CD14-positive monocyte (primary cell): Measurements from ENCODE around the gene SLC66A1. TPM values are rescaled to one million over a fixed set of nuclear protein-coding genes. Genes with fewer than 3 reads are reported as not detected.
A peak's percentile ranks its signal among the peaks of the same experiment; 100 is the strongest.

Source experiments
- DNase-seq, 3 donors: peaks; one replicate each; pipeline ENCODE4 v3.0.0-alpha.2; 2011 to 2022
- H2AFZ ChIP-seq: 2 replicates; pipeline ENCODE4 v1.6.0; 2012; ENCODE audit warnings: mild to moderate bottlenecking, low read depth, low read length, inconsistent platforms; ENCODE audit not compliant: insufficient read depth, poor library complexity, severe bottlenecking
- H3K27ac ChIP-seq, 2 donors: 1 replicate in 1 of 2; 2 replicates in 1 of 2; pipeline ENCODE4 v1.5.1; 2012 to 2013; ENCODE audit warnings: low read length in 2 of 2, control low read depth in 1 of 2, inconsistent platforms in 1 of 2, low read depth in 1 of 2, mild to moderate bottlenecking in 1 of 2
- H3K27me3 ChIP-seq, 2 donors: one replicate each; pipeline versions ENCODE4 v1.6.0 to v1.6.1; 2011 to 2013; ENCODE audit warnings: low read length in 2 of 2; ENCODE audit not compliant: control insufficient read depth in 2 of 2, insufficient read depth in 2 of 2
- H3K36me3 ChIP-seq, 2 donors: replicated peaks in 1 of 2; 1 replicate in 1 of 2; 2 replicates in 1 of 2; pipeline versions ENCODE4 v1.5.1 to v1.6.1; 2012 to 2013; ENCODE audit warnings: low read length in 2 of 2, control low read depth in 1 of 2, inconsistent platforms in 1 of 2, mild to moderate bottlenecking in 1 of 2; ENCODE audit not compliant: insufficient read depth in 2 of 2, control insufficient read depth in 1 of 2
- H3K4me1 ChIP-seq, 2 donors: 1 replicate in 1 of 2; 2 replicates in 1 of 2; pipeline versions ENCODE4 v1.5.1 to v1.6.1; 2012 to 2013; ENCODE audit warnings: low read length in 2 of 2, control low read depth in 1 of 2, inconsistent platforms in 1 of 2, mild to moderate bottlenecking in 1 of 2, moderate library complexity in 1 of 2; ENCODE audit not compliant: insufficient read depth in 2 of 2, control insufficient read depth in 1 of 2
- H3K4me2 ChIP-seq: replicated peaks from 2 replicates; pipeline ENCODE3; 2012; ENCODE audit warnings: low read length, moderate library complexity, mild to moderate bottlenecking; ENCODE audit not compliant: poor library complexity, severe bottlenecking; ENCODE audit errors: extremely low read depth
- H3K4me3 ChIP-seq, 3 experiments: fragments of 200-600 bp in 1 of 3; sonication (generic) in 1 of 3; replicated peaks in 1 of 3; 1 replicate in 2 of 3; 2 replicates in 1 of 3; pipeline ENCODE4 v1.5.1; 2011 to 2013; ENCODE audit warnings: low read length in 3 of 3, mild to moderate bottlenecking in 3 of 3, control low read depth in 2 of 3, low read depth in 2 of 3, inconsistent platforms in 1 of 3, moderate library complexity in 1 of 3
- H3K79me2 ChIP-seq: 2 replicates; pipeline ENCODE4 v1.6.0; 2012; ENCODE audit warnings: mild to moderate bottlenecking, control low read depth, inconsistent platforms, low read length, moderate library complexity; ENCODE audit not compliant: insufficient read depth
- H3K9ac ChIP-seq: 2 replicates; pipeline ENCODE4 v1.6.0; 2017; ENCODE audit warnings: low read length, mild to moderate bottlenecking; ENCODE audit not compliant: insufficient read depth, poor library complexity, severe bottlenecking
- H3K9me3 ChIP-seq, 2 donors: replicated peaks in 1 of 2; 1 replicate in 1 of 2; 2 replicates in 1 of 2; pipeline versions ENCODE4 v1.5.1 to v1.6.1; 2012 to 2013; ENCODE audit warnings: low read length in 2 of 2, control low read depth in 1 of 2; ENCODE audit not compliant: control insufficient read depth in 1 of 2, insufficient read depth in 1 of 2
- H4K20me1 ChIP-seq: 2 replicates; pipeline ENCODE4 v1.6.0; 2012; ENCODE audit warnings: mild to moderate bottlenecking, low read length, control low read depth, moderate library complexity; ENCODE audit not compliant: insufficient read depth
- H3K27ac Mint-ChIP-seq, 7 donors: one replicate each; pipeline ENCODE4 v1.8.0; 2020; ENCODE audit warnings: mild to moderate bottlenecking in 7 of 7, mixed read lengths in 7 of 7, moderate library complexity in 6 of 7, inconsistent platforms in 2 of 7
- H3K27me3 Mint-ChIP-seq, 3 donors: one replicate each; pipeline ENCODE4 v1.8.0; 2021 to 2022; ENCODE audit warnings: low read depth in 3 of 3, mild to moderate bottlenecking in 3 of 3, mixed read lengths in 3 of 3, moderate library complexity in 3 of 3, inconsistent platforms in 1 of 3
- H3K36me3 Mint-ChIP-seq, 2 donors: one replicate each; pipeline ENCODE4 v1.8.0; 2020; ENCODE audit warnings: mixed read lengths in 2 of 2, inconsistent platforms in 1 of 2, mild to moderate bottlenecking in 1 of 2
- H3K4me1 Mint-ChIP-seq: one replicate; pipeline ENCODE4 v1.8.0; 2020; ENCODE audit warnings: mild to moderate bottlenecking, mixed read lengths
- H3K4me3 Mint-ChIP-seq, 2 donors: one replicate each; pipeline ENCODE4 v1.8.0; 2020; ENCODE audit warnings: mild to moderate bottlenecking in 2 of 2, mixed read lengths in 2 of 2, moderate library complexity in 1 of 2
- H3K9me3 Mint-ChIP-seq, 7 donors: one replicate each; pipeline ENCODE4 v1.8.0; 2020 to 2022; ENCODE audit warnings: mixed read lengths in 7 of 7, mild to moderate bottlenecking in 6 of 7, moderate library complexity in 6 of 7, inconsistent platforms in 2 of 7
- CTCF ChIP-seq: fragments of 200-600 bp; IDR thresholded peaks from one replicate; pipeline ENCODE4 v1.8.0; 2022; ENCODE audit warnings: antibody characterized with exemption, mild to moderate bottlenecking
- WGBS: methylation state at CpG from one replicate; pipeline ENCODE4 v1.1.5; 2013; ENCODE audit warnings: missing lambda C conversion rate; ENCODE audit not compliant: insufficient coverage; 5-methylcytosine and 5-hydroxymethylcytosine counted together
- intact Hi-C, 2 donors: fragments of 100-400 bp; cut with micrococcal nuclease; formaldehyde crosslinking; loops; one replicate each; pipeline versions ENCODE4 v1.15.0 to v1.15.1; 2023
- polyA plus RNA-seq, 3 donors: library from polyadenylated mRNA; depleted of rRNA in 1 of 3; unstranded in 2 of 3; stranded (reverse) in 1 of 3; fragments of 300-500 nt in 2 of 3; fragments of >200 nt in 1 of 3; fragmentation: Illumina TruSeq in 2 of 3; gene quantifications; 1 replicate in 2 of 3; 2 replicates in 1 of 3; pipeline ENCODE4 v1.2.3, GENCODE V29; 2012 to 2021

SLC66A1 gene
- polyA plus RNA-seq, 3 donors, result 9.1 to 21.1 (median 9.7) TPM

- peak overlapping the region in 1 of 2 donors; percentile 75 for H3K27ac ChIP-seq
- DNase-seq, result no peak
- H4K20me1 ChIP-seq, result peaks cover 25% of the 10 kb centered on the region
- peak overlapping the region; percentile 92 for H3K9ac ChIP-seq
- Mint-ChIP-seq H3K4me3 (peak overlapping the region; percentile 81 to 90), H3K9me3 (peaks cover 0 to 3% (median 0%) of the 10 kb centered on the region in 7 donors), H3K27me3 (peaks cover 0 to 4% (median 0%) of the 10 kb centered on the region in 3 donors), H3K27ac (peak overlapping the region in 6 of 7 donors; percentile 49 to 81 (median 63)), H3K36me3 (peaks cover 24 to 27% of the 10 kb centered on the region in 2 donors), H3K4me1 (peaks cover 48% of the 10 kb centered on the region)
- peak overlapping the region; percentile 91 for H3K4me2 ChIP-seq
- no peaks in the 10 kb centered on the region for H3K9me3 ChIP-seq
- no peak for TF ChIP-seq CTCF
- H3K4me3 ChIP-seq, result peak overlapping the region; percentile 69 to 90 (median 69)
- peaks cover 46 to 50% of the 10 kb centered on the region in 2 donors for H3K4me1 ChIP-seq
- intact Hi-C loops, result loop anchor here (5.0 kb wide), 4 partner anchors 59 to 354 kb away; partner anchors contain the start of genes EMC1 (in 1 of the 2), IFFO2 (in 1 of the 2) and MRTO4 (in 1 of the 2)
- peak overlapping the region; percentile 99 for H2AFZ ChIP-seq
- 53% methylated on average over 6 of the region's 13 CpGs for WGBS
- H3K36me3 ChIP-seq, result peaks cover 16 to 30% of the 10 kb centered on the region in 2 donors
- H3K27me3 ChIP-seq, result no peaks in the 10 kb centered on the region
- H3K79me2 ChIP-seq, result peaks cover 40% of the 10 kb centered on the region
Observed at GRCh38 chr1:19310720-19311502, 1.2 kb upstream of the SLC66A1 start.

GRCh38 chr1:19311503-19311930 is 609 bp upstream of the SLC66A1 start:
- Mint-ChIP-seq H3K27me3 (peaks cover 0 to 4% (median 0%) of the 10 kb centered on the region in 3 donors), H3K4me1 (peaks cover 54% of the 10 kb centered on the region), H3K27ac (peak overlapping the region in 5 of 7 donors; percentile 49 to 81 (median 55)), H3K4me3 (peak overlapping the region; percentile 81 to 90), H3K9me3 (peaks cover 0 to 3% (median 0%) of the 10 kb centered on the region in 7 donors), H3K36me3 (peaks cover 19 to 23% of the 10 kb centered on the region in 2 donors)
- intact Hi-C loops, result loop anchor here (5.0 kb wide), 4 partner anchors 59 to 354 kb away; partner anchors contain the start of genes EMC1 (in 1 of the 2), IFFO2 (in 1 of the 2) and MRTO4 (in 1 of the 2)
- Histone ChIP-seq H4K20me1 (peaks cover 31% of the 10 kb centered on the region), H3K36me3 (peaks cover 10 to 24% of the 10 kb centered on the region in 2 donors), H3K27ac (peak overlapping the region in 1 of 2 donors; percentile 75), H3K9me3 (no peaks in the 10 kb centered on the region), H3K27me3 (no peaks in the 10 kb centered on the region), H3K4me3 (peak overlapping the region; percentile 69 to 90 (median 69)), H3K4me1 (peaks cover 52 to 56% of the 10 kb centered on the region in 2 donors), H3K79me2 (peaks cover 46% of the 10 kb centered on the region), H2AFZ (peak overlapping the region; percentile 99), H3K9ac (peak overlapping the region; percentile 92), H3K4me2 (peak overlapping the region; percentile 91)
- no peak for TF ChIP-seq CTCF
- no peak for DNase-seq
- under 1% methylated on average over 29 of the region's 29 CpGs for WGBS
